Brain microvascular endothelial cell (primary cell): ENCODE data around the gene EPPIN.
"Not testable (repeated sequence)": the region's sequence is repeated elsewhere in the genome, so short reads cannot be mapped to it uniquely, and the experiment has no call there.

Source experiments
- DNase-seq: peaks from one replicate; pipeline ENCODE4 v3.0.0-alpha.2; 2020
- H3K27ac ChIP-seq: fragments of 250-450 bp; sonication (Bioruptor Pico); 2 replicates; pipeline ENCODE4 v1.5.1; 2020; ENCODE audit warnings: mild to moderate bottlenecking, moderate library complexity
- H3K27me3 ChIP-seq: fragments of 250-450 bp; sonication (Bioruptor Pico); replicated peaks from 2 replicates; pipeline ENCODE4 v1.5.1; 2020; ENCODE audit warnings: mild to moderate bottlenecking
- H3K36me3 ChIP-seq: fragments of 250-450 bp; sonication (Bioruptor Pico); replicated peaks from 2 replicates; pipeline ENCODE4 v1.5.1; 2020; ENCODE audit warnings: mild to moderate bottlenecking
- H3K4me3 ChIP-seq: 2 replicates; pipeline ENCODE4 v1.5.1; 2011; ENCODE audit warnings: low read depth, mild to moderate bottlenecking, control low read depth, low read length, moderate library complexity
- CTCF ChIP-seq: IDR thresholded peaks from 2 replicates; pipeline ENCODE4 v1.5.1; 2011; ENCODE audit warnings: low read depth, mild to moderate bottlenecking, moderate library complexity, low read length, control low read depth, inconsistent platforms; ENCODE audit errors: missing control alignments
- in situ Hi-C: cut with HindIII; loops from 2 replicates; pipeline ENCODE4 v1.10.0; 2017; ENCODE audit warnings: low sequenced_read_pairs, low pct_ligation_motif_present

Gene EPPIN

GRCh38 chr20:45583502-45583901, 36.3 kb upstream of the EPPIN start:
- Histone ChIP-seq H3K4me3 (no peak overlapping the region), H3K27ac (no peak overlapping the region), H3K27me3 (no peaks in the 10 kb centered on the region), H3K36me3 (no peaks in the 10 kb centered on the region)
- TF ChIP-seq CTCF: no peak
- DNase-seq: no peak
- in situ Hi-C loops: no loop called here

GRCh38 chr20:45581702-45582101, 34.5 kb upstream of the EPPIN start:
- no peak for TF ChIP-seq CTCF
- no peak for DNase-seq
- Histone ChIP-seq H3K36me3 (no peaks in the 10 kb centered on the region), H3K4me3 (no peak overlapping the region), H3K27me3 (no peaks in the 10 kb centered on the region), H3K27ac (no peak overlapping the region)
- in situ Hi-C loops: no loop called here

- H3K4me3 ChIP-seq: no peak within 1 kb of the TSS
- no peak for DNase-seq
- no peak for TF ChIP-seq CTCF
- no peaks in the 10 kb centered on the region for H3K36me3 ChIP-seq
- H3K27ac ChIP-seq: no peak within 1 kb of the TSS
- in situ Hi-C loops: no loop called here
- no peaks in the 10 kb centered on the region for H3K27me3 ChIP-seq
These were observed 32.0 kb upstream of the EPPIN start, which contains the start of gene WFDC8 for GRCh38 chr20:45579184-45579583. TSS of gene WFDC8 (minus strand) at chr20:45579284. CDS start at chr20:45579247, 37 bp downstream.

- Histone ChIP-seq H3K36me3 (no peaks in the 10 kb centered on the region), H3K27me3 (no peaks in the 10 kb centered on the region), H3K27ac (no peak overlapping the region), H3K4me3 (no peak overlapping the region)
- TF ChIP-seq CTCF: no peak
- DNase-seq: no peak
- in situ Hi-C loops: no loop called here
These were observed 31.0 kb upstream of the EPPIN start for GRCh38 chr20:45578231-45578630.

- TF ChIP-seq CTCF: no peak
- H3K27ac ChIP-seq: no peak overlapping the region
- in situ Hi-C loops: no loop called here
- H3K36me3 ChIP-seq: no peaks in the 10 kb centered on the region
- DNase-seq: no peak
- H3K4me3 ChIP-seq: no peak overlapping the region
- H3K27me3 ChIP-seq: no peaks in the 10 kb centered on the region
These were observed 29.8 kb upstream of the EPPIN start for GRCh38 chr20:45576995-45577394.

- in situ Hi-C loops: no loop called here
- H3K27ac ChIP-seq: no peak overlapping the region
- no peak for DNase-seq
- TF ChIP-seq CTCF: no peak
- H3K4me3 ChIP-seq: no peak overlapping the region
- H3K36me3 ChIP-seq: no peaks in the 10 kb centered on the region
- H3K27me3 ChIP-seq: no peaks in the 10 kb centered on the region
These were observed 28.7 kb upstream of the EPPIN start for GRCh38 chr20:45575931-45576330.

GRCh38 chr20:45569650-45570049, 22.4 kb upstream of the EPPIN start:
- in situ Hi-C loops, H3K27me3 ChIP-seq, H3K36me3 ChIP-seq, H3K4me3 ChIP-seq, DNase-seq, H3K27ac ChIP-seq: not testable (repeated sequence)
